GM19351 (cell line): ENCODE results near the gene HAS3.

Source experiments
- ATAC-seq: cut with Tn5 transposase; IDR thresholded peaks from one replicate; pipeline ENCODE4 v1.9.1; 2021; ENCODE audit warnings: mild to moderate bottlenecking, moderate library complexity; ENCODE audit not compliant: unreplicated experiment

The HAS3 gene

DNA sequence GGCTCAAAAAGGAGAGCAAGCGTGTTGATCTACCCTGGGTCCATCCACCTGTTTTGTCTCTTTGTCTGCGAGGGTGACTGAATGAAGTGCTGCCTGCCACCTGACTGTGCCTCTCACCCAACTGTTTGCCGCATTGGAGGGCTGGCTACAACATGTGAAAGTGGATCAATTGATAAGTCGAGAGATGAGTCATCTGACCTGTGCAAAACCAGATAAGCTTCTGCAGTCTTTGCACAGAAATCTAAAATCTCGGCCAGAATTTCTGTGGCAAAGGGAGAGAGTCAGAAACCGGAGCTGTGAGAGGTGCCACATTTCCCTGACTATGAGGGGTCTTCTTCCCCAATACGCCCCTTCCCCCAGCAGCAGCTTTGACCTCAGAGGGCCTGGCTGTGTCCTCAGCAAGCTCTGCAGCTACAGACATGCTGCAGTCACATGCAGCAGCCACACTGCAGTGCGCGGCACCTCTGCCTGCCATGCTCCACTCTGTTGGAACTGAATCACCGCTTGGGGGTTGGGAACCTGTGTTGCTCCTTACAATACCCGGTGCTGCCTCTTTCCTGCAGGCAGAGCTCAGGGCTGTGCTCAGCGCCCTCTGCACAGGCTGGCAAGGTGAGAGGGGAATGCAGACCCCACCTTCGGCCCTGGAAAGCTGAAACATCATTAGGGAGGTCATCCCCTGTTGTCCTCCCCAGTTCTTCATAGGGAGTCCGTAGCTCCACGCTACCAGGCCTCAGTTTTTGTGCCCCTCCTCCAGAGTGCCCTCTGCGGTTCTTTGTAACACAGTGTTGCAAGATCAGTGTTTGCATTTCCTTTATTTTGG is 16.2 kb upstream of the HAS3 start:
- ATAC-seq: no peak

DNA sequence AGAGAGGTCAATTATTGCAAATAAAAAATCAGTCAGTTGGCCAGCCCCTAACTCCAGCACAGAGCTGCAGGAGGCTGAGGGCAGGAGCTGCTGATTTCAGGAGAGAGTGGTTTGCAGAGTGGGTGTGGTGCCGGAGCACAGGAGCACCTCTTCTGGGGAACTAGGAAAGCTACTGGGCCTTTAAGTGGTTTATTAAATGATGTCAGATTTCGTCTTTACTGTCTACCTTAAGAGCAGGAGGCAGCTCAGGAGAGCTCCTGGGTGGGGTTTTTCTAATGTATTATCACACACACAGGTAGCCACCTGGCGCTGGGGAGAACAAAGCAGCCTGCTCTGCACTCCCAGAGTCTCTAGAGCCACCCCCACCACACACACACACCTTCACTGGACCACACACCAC is 11.5 kb upstream of the HAS3 start:
- ATAC-seq: no peak

- no peak for ATAC-seq
These were observed 11.0 kb upstream of the HAS3 start for GRCh38 chr16:69094501-69094900.

DNA sequence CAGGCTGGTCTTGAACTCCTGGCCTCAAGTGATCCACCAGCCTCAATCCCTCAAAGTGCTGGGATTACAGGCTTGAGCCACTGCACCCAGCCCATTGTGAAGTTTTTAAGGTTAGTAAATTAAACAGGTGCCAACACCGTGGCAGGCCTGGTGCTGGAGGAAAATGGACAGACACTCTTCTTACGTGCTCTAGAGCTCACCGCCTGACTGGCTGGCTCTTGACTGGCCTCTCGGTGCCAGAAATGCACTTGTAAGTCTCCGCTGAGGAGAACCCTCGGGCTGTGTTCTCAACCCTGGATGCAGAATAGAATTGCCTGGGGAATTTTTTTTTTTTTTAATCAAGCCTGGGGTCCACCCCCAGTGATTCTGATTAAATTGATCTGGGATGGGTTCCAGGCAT is 10.3 kb upstream of the HAS3 start:
- no peak for ATAC-seq

GRCh38 chr16:69100071-69100691 is 5.3 kb upstream of the HAS3 start:
- no peak for ATAC-seq

GRCh38 chr16:69106491-69107315 is 1.2 kb downstream of the HAS3 start:
- ATAC-seq: no peak

DNA sequence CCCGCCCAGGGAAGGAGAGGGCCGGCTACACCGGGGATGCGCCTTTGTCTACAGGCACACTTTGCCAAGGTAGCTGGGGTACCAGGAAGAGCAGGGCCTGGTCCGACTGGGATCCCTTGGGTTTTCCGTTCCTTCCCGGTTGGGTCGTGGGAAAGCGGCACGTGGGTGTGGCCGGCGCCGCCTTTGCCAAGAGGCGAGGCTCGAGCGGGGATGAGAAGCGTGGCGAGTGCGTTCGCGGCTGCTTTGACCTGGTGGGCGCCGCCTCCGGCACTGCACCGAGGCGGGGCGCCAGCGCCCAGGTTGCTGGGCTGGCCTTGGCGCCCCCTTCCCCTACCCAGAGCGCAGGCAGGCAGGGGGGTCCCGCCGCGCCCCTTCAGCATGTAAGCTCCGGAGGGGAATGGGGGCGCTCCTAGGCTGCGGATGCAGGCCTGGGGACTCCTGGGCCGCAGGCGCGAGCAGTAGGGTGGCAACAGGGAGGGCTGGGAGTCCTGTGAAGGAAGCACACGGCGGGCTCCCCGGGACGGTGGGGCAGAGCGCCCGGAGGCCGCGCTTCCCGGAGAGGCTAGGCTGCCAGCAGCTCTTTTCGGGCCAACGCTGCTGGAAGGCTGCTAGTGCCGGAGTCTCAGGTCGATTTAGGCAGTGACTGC is 2.0 kb downstream of the HAS3 start:
- ATAC-seq: no peak

- ATAC-seq: no peak
These were observed 2.8 kb downstream of the HAS3 start for GRCh38 chr16:69108064-69108904.

- no peak for ATAC-seq
These were observed 3.4 kb downstream of the HAS3 start for GRCh38 chr16:69108905-69109252.

GRCh38 chr16:69109486-69110270 is 4.2 kb downstream of the HAS3 start:
- no peak for ATAC-seq

DNA sequence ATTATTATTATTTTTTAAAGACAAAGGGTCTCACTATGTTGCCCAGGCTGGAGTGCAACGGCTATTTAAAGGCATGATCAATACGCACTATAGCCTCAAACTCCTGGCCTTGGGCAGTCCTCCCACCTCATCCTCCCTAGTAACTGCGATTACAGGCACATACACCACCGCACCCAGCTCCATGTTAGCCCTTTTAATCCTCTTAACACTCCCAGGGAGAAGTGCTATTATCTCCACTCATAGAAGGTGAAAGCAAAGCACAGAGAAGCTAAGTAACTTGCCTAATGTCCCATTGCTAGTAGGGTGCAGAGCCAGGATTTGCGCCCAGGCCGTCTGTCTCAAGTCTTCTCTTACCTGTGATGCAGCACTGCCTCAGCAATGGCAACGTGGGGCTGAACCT is 5.0 kb downstream of the HAS3 start:
- ATAC-seq: no peak

DNA sequence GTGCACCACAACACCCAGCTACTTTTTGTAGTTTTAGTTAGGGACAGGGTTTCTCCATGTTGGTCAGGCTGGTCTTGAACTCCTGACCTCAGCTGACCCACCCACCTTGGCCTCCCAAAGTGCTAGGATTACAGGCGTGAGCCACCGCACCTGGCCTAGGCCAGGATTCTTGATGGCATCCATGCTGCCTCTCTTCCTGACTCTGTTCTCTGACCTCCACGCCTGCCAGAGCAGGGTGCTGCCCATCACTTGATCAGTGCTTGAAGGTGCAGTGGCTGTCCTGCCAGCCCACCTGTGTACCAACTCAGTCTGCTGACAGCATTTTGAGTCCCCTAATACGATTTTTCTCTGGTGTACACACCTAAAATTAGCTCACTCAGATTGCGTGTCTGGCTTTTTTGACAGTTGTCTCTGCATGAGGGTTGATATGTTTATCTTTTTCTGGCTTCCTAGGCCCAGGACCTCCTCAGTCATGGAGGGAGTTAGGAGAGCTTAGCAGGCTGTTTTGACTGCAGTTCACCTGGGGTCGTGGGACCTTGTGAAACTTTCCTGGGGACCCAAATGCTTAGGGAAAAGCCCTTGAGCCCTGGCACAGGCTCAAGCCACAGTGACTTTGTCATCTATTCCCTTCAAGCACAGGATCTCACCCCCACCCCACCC is 5.9 kb downstream of the HAS3 start:
- no peak for ATAC-seq

DNA sequence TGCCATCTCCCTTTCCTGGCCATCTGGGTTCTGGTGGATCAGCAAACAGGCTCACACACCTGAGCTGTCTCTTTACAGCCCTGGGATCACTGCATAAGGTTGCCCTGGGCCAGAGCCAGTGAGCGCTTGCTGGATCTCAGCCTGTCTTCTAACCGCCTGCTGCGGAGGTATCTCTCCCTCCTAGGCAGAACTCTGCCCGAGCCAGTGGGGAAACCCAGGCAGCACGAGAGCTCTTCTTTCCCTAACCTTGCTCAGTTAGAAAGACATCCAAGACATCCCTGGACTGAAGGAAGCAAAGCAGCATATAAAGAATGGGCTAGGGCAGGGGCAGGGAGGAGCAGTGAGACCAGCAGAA is 6.4 kb downstream of the HAS3 start:
- ATAC-seq: no peak

GRCh38 chr16:69112285-69113129 is 7.1 kb downstream of the HAS3 start:
- ATAC-seq: no peak

DNA sequence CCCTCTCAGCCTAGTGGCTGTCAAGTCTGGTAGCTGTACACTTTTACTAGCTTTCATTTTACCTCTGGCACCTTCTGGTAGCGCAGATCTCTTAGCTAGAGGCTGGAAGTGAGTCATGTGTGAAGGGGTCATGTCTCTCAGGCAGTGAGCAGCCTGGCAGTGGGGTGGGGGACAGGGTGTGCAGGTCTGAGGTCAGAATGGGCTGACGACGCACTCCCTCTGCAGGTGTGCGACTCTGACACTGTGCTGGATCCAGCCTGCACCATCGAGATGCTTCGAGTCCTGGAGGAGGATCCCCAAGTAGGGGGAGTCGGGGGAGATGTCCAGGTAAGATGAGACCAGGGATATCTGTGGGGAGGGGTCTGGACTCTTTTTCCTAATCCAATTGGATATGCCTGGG is 7.8 kb downstream of the HAS3 start:
- no peak for ATAC-seq

- ATAC-seq: no peak
These were observed 9.0 kb downstream of the HAS3 start for GRCh38 chr16:69114346-69114975.

DNA sequence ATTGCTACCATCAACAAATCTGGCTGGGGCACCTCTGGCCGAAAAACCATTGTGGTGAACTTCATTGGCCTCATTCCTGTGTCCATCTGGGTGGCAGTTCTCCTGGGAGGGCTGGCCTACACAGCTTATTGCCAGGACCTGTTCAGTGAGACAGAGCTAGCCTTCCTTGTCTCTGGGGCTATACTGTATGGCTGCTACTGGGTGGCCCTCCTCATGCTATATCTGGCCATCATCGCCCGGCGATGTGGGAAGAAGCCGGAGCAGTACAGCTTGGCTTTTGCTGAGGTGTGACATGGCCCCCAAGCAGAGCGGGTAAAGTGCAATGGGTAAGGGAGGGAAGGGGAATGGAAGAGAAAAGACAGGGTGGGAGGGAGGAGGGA is 9.5 kb downstream of the HAS3 start:
- no peak for ATAC-seq

DNA sequence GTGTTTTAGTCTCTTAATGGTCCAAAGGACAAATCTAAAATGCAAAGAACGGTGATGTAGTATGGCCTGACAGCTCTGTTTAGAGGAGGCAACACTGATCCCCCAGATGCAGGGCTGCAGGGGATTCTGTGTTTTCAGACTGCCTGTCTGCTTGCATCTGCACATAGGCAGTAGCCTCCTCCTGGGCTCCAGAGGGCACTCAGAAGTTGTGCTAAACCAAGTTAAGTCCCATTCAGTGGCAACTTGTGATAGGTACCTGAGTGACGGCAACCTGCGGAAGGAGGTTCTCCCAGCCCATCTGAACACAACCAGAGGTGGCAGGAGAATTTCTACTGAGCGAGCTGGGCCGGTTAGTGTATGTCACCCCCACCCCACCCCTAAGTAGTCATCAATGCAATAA is 9.9 kb downstream of the HAS3 start:
- ATAC-seq: no peak
